HCT116 (cell line): Measurements from ENCODE around the gene ITGA7. TPM values are rescaled to one million over a fixed set of nuclear protein-coding genes. Genes with fewer than 3 reads are reported as not detected.

Experiments
- ATAC-seq: fragments of 200-7000 bp; cut with Tn5 transposase; 2 replicates; pipeline ENCODE4 v1.9.1; 2020; ENCODE audit warnings: mild to moderate bottlenecking, moderate library complexity
- BruUV-seq: library from RNA; stranded (reverse); fragments of 400-500 nt; replicated peaks from 2 replicates; lab custom pipeline; 2021; lab: Mats Ljungman, UMichigan
- CTCF ChIA-PET: fragments of 300-600 bp; sonication (Branson Sonifier 250); formaldehyde crosslinking; loops from one replicate; lab custom pipeline; 2021; ENCODE audit warnings: antibody characterized with exemption; lab: Charles Lee
- POLR2A ChIA-PET: fragments of 300-600, 350-600 bp; sonication (Branson Sonifier 250); formaldehyde crosslinking; loops from one replicate; lab custom pipeline; 2021; ENCODE audit warnings: antibody characterized with exemption; lab: Charles Lee
- RAD21 ChIA-PET, 2 experiments: fragments of 300-600 bp; sonication (Branson Sonifier 250); formaldehyde crosslinking; loops; one replicate each; lab custom pipeline; 2023; ENCODE audit warnings: low total read pairs in 2 of 2; ENCODE audit not compliant: uncharacterized antibody in 2 of 2, unreplicated experiment in 2 of 2, low non-redundant PET in 1 of 2; lab: Charles Lee
- DNase-seq: peaks from one replicate; pipeline ENCODE4 v3.0.0-alpha.2; 2010; ENCODE audit warnings: low read depth, low spot score
- H2AFZ ChIP-seq: fragments of 200-600 bp; shearing (Covaris generic), sonication (generic); 2 replicates; pipeline ENCODE4 v1.6.1; 2017; ENCODE audit warnings: low read depth, mixed run types, mixed read lengths, antibody characterized with exemption, low read length; ENCODE audit not compliant: poor library complexity, severe bottlenecking
- H3K27ac ChIP-seq: 2 replicates; pipeline ENCODE4 v1.5.1; 2012; ENCODE audit warnings: low read depth, low read length
- H3K27me3 ChIP-seq: fragments of 200-600 bp; sonication (generic); 2 replicates; pipeline ENCODE4 v1.6.1; 2016; ENCODE audit warnings: mixed run types, low read length, mixed read lengths; ENCODE audit not compliant: insufficient read depth
- H3K36me3 ChIP-seq, 2 experiments: fragments of 200-500 bp in 1 of 2; fragments of 200-600 bp in 1 of 2; sonication (Bioruptor generic) in 1 of 2; sonication (generic) in 1 of 2; 2 replicates each; pipeline versions ENCODE4 v1.5.1 to v1.6.1; 2014 to 2016; ENCODE audit warnings: low read length in 2 of 2, inconsistent platforms in 1 of 2, mixed read lengths in 1 of 2, mixed run types in 1 of 2; ENCODE audit not compliant: insufficient read depth in 2 of 2, control insufficient read depth in 1 of 2
- H3K4me1 ChIP-seq, 2 experiments: fragments of 200-600 bp in 1 of 2; sonication (generic) in 1 of 2; 2 replicates each; pipeline versions ENCODE4 v1.5.1 to v1.6.1; 2012 to 2017; ENCODE audit warnings: low read length in 2 of 2, inconsistent platforms in 1 of 2, mild to moderate bottlenecking in 1 of 2, mixed read lengths in 1 of 2, mixed run types in 1 of 2, moderate library complexity in 1 of 2; ENCODE audit not compliant: insufficient read depth in 2 of 2, control insufficient read depth in 1 of 2
- H3K4me2 ChIP-seq: fragments of 200-600 bp; sonication (generic); 2 replicates; pipeline ENCODE4 v1.6.1; 2017; ENCODE audit warnings: mixed run types, low read length, mixed read lengths
- H3K4me3 ChIP-seq, 2 experiments: fragments of 200-600 bp in 1 of 2; sonication (generic) in 1 of 2; replicated peaks in 1 of 2; 2 replicates each; pipeline ENCODE4 v1.5.1; 2011 to 2016; ENCODE audit warnings: low read length in 2 of 2, control low read depth in 1 of 2, low read depth in 1 of 2, mild to moderate bottlenecking in 1 of 2, mixed read lengths in 1 of 2, mixed run types in 1 of 2
- H3K79me2 ChIP-seq: fragments of 200-600 bp; sonication (generic); 2 replicates; pipeline ENCODE4 v1.6.1; 2017; ENCODE audit warnings: mild to moderate bottlenecking, mixed run types, low read length, moderate library complexity, mixed read lengths; ENCODE audit not compliant: insufficient read depth
- H3K9ac ChIP-seq: fragments of 200-600 bp; sonication (generic); 2 replicates; pipeline ENCODE4 v1.6.1; 2016; ENCODE audit warnings: low read length, mixed read lengths
- H3K9me2 ChIP-seq: fragments of 200-600 bp; sonication (generic), shearing (Covaris generic); 2 replicates; pipeline ENCODE4 v1.6.1; 2017; ENCODE audit warnings: mixed run types, mild to moderate bottlenecking, moderate library complexity; ENCODE audit not compliant: insufficient read depth
- H3K9me3 ChIP-seq, 2 experiments: fragments of 200-500 bp in 1 of 2; fragments of 200-600 bp in 1 of 2; sonication (Bioruptor generic) in 1 of 2; sonication (generic) in 1 of 2; 2 replicates each; pipeline ENCODE4 v1.6.1; 2014 to 2017; ENCODE audit warnings: low read length in 2 of 2, mixed read lengths in 2 of 2, inconsistent platforms in 1 of 2, low read depth in 1 of 2, mild to moderate bottlenecking in 1 of 2, mixed run types in 1 of 2, moderate library complexity in 1 of 2; ENCODE audit not compliant: control insufficient read depth in 1 of 2, insufficient read depth in 1 of 2
- H4K20me1 ChIP-seq: fragments of 200-600 bp; sonication (generic), shearing (Covaris generic); 2 replicates; pipeline ENCODE4 v1.6.1; 2017; ENCODE audit warnings: mixed run types, mild to moderate bottlenecking, moderate library complexity; ENCODE audit not compliant: insufficient read depth
- EGR1 ChIP-seq: IDR thresholded peaks from 2 replicates; pipeline ENCODE4 v1.6.1; 2012; ENCODE audit warnings: low read depth
- ELF1 ChIP-seq: IDR thresholded peaks from 2 replicates; pipeline ENCODE4 v1.6.1; 2012; ENCODE audit warnings: low read depth, borderline replicate concordance
- EZH2phosphoT487 ChIP-seq: fragments of 200-600 bp; IDR thresholded peaks from 2 replicates; pipeline ENCODE4 v1.6.1; 2018; ENCODE audit warnings: antibody characterized with exemption, borderline replicate concordance
- FOSL1 ChIP-seq: IDR thresholded peaks from 2 replicates; pipeline ENCODE4 v1.6.1; 2012; ENCODE audit warnings: low read depth
- JUND ChIP-seq: IDR thresholded peaks from 2 replicates; pipeline ENCODE4 v1.6.1; 2012
- POLR2A ChIP-seq: IDR thresholded peaks from 2 replicates; pipeline ENCODE4 v1.7.0; 2011; ENCODE audit warnings: borderline replicate concordance; ENCODE audit not compliant: insufficient read depth, insufficient read length; ENCODE audit errors: extremely low read depth
- POLR2AphosphoS5 ChIP-seq: IDR thresholded peaks from 2 replicates; pipeline ENCODE4 v1.6.1; 2011; ENCODE audit warnings: mild to moderate bottlenecking, low read depth, low read length, moderate library complexity
- SP1 ChIP-seq: IDR thresholded peaks from 2 replicates; pipeline ENCODE4 v1.6.1; 2012; ENCODE audit warnings: low read depth
- SRF ChIP-seq: IDR thresholded peaks from 2 replicates; pipeline ENCODE4 v1.6.1; 2012; ENCODE audit warnings: low read depth
- TCF7L2 ChIP-seq: IDR thresholded peaks from 2 replicates; pipeline ENCODE4 v1.7.0; 2011; ENCODE audit warnings: borderline replicate concordance, inconsistent platforms; ENCODE audit not compliant: insufficient read depth, insufficient read length; ENCODE audit errors: extremely low read depth
- YY1 ChIP-seq: IDR thresholded peaks from 2 replicates; pipeline ENCODE4 v1.6.1; 2011; ENCODE audit warnings: low read length, low read depth, moderate library complexity, mild to moderate bottlenecking; ENCODE audit not compliant: insufficient replicate concordance; ENCODE audit errors: extremely low read depth
- intact Hi-C: fragments of 100-400 bp; cut with micrococcal nuclease; formaldehyde crosslinking; loops from 2 replicates; pipeline ENCODE4 v1.10.0; 2022
- total RNA-seq: library from RNA; stranded (reverse); gene quantifications from one replicate; pipeline ENCODE4 v1.2.1, GENCODE V29; 2021; ENCODE audit not compliant: unreplicated experiment
- TF ChIP-seq, protein P1 (sequence below): IDR thresholded peaks from 2 replicates; pipeline ENCODE4 v1.6.1; 2012
- TF ChIP-seq, protein P2 (sequence below): IDR thresholded peaks from 2 replicates; pipeline ENCODE4 v1.6.1; 2012
- TF ChIP-seq, protein P3 (sequence below): IDR thresholded peaks from 2 replicates; pipeline ENCODE4 v1.6.1; 2012; ENCODE audit warnings: low read depth

ITGA7 gene
- total RNA-seq, 1 experiment from 2014 or later: 17.8 TPM

DNA sequence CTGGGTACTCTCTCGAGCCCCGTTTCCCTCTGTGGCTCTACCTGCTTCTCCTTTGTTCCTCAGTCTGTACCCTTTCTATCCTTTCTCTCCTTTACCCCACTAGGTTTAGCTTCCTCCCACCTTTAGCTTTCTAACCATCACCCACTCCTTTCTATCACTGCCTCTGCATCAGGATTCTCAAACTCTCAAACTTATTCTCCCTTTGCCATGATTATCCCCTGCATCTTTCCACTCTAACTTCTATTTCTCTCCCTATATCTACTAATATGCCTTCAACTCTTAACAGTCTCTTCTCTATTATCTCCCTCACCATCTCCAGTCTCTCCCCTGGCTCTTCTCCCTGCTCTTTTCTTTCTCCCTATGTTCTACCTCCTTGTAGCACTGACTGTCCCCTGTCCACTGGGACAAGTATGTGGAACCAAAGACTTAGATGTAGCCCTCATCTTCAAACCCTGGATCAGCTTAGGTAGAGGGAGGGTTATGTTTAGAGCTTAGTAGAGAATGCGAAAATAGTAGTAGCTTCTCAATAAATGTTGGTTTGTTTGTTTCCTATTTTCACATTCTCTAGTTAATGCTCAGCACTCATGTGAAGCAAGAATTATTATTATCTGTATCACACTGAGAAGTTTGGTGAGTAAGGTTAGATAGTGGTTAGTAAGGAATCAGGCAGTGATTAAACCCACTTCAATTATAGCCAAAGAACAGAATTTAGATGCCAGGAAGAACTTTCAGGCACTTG lies 38.6 kb upstream of the ITGA7 start:
- POLR2A ChIA-PET: interaction anchor here (0.7 to 1.3 kb wide), 2 partner anchors 83 to 136 kb away, joined by 3 to 4 read pairs; partner anchors contain the start of gene DNAJC14
- H3K9ac ChIP-seq: no peak overlapping the region
- CTCF ChIA-PET: interaction anchor here (1.9 kb wide), 1 partner anchor 9 kb away, joined by 10 read pairs; no protein-coding TSS in a partner anchor
- DNase-seq (no peak), ATAC-seq (no peak)
- peaks cover 7 to 27% of the 10 kb centered on the region in 2 experiments for H3K4me1 ChIP-seq
- no peaks in the 10 kb centered on the region for H4K20me1 ChIP-seq
- H3K4me2 ChIP-seq: no peak overlapping the region
- no peaks in the 10 kb centered on the region for H3K27me3 ChIP-seq
- H3K27ac ChIP-seq: no peak overlapping the region
- H2AFZ ChIP-seq: no peak overlapping the region
- TF ChIP-seq, protein P1, sequence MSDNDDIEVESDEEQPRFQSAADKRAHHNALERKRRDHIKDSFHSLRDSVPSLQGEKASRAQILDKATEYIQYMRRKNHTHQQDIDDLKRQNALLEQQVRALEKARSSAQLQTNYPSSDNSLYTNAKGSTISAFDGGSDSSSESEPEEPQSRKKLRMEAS: no peak
- TF ChIP-seq SRF (no peak), TCF7L2 (no peak), YY1 (no peak), POLR2A (no peak), FOSL1 (no peak), ELF1 (no peak), JUND (no peak), POLR2AphosphoS5 (no peak), EGR1 (no peak), EZH2phosphoT487 (no peak), SP1 (no peak)
- TF ChIP-seq, protein P2, sequence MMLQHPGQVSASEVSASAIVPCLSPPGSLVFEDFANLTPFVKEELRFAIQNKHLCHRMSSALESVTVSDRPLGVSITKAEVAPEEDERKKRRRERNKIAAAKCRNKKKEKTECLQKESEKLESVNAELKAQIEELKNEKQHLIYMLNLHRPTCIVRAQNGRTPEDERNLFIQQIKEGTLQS: no peak
- TF ChIP-seq, protein P3, sequence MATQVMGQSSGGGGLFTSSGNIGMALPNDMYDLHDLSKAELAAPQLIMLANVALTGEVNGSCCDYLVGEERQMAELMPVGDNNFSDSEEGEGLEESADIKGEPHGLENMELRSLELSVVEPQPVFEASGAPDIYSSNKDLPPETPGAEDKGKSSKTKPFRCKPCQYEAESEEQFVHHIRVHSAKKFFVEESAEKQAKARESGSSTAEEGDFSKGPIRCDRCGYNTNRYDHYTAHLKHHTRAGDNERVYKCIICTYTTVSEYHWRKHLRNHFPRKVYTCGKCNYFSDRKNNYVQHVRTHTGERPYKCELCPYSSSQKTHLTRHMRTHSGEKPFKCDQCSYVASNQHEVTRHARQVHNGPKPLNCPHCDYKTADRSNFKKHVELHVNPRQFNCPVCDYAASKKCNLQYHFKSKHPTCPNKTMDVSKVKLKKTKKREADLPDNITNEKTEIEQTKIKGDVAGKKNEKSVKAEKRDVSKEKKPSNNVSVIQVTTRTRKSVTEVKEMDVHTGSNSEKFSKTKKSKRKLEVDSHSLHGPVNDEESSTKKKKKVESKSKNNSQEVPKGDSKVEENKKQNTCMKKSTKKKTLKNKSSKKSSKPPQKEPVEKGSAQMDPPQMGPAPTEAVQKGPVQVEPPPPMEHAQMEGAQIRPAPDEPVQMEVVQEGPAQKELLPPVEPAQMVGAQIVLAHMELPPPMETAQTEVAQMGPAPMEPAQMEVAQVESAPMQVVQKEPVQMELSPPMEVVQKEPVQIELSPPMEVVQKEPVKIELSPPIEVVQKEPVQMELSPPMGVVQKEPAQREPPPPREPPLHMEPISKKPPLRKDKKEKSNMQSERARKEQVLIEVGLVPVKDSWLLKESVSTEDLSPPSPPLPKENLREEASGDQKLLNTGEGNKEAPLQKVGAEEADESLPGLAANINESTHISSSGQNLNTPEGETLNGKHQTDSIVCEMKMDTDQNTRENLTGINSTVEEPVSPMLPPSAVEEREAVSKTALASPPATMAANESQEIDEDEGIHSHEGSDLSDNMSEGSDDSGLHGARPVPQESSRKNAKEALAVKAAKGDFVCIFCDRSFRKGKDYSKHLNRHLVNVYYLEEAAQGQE: no peak
- no peaks in the 10 kb centered on the region for H3K9me2 ChIP-seq
- no TSS peak for BruUV-seq
- intact Hi-C loops: no loop called here
- H3K79me2 ChIP-seq: peaks cover 3% of the 10 kb centered on the region; the same call in 1 of the 2 replicates
- H3K9me3 ChIP-seq: no peaks in the 10 kb centered on the region
- no peak overlapping the region for H3K4me3 ChIP-seq
- H3K36me3 ChIP-seq: peaks cover 0 to 3% of the 10 kb centered on the region in 2 experiments; a peak in 1 of 4 replicates
- RAD21 ChIA-PET: no interaction called here
